RPMI8226 (cell line): ENCODE data around the gene AFAP1L2.

Source experiments
- DNase-seq: peaks from one replicate; pipeline ENCODE4 v3.0.0-alpha.2; 2015

Gene AFAP1L2

DNA sequence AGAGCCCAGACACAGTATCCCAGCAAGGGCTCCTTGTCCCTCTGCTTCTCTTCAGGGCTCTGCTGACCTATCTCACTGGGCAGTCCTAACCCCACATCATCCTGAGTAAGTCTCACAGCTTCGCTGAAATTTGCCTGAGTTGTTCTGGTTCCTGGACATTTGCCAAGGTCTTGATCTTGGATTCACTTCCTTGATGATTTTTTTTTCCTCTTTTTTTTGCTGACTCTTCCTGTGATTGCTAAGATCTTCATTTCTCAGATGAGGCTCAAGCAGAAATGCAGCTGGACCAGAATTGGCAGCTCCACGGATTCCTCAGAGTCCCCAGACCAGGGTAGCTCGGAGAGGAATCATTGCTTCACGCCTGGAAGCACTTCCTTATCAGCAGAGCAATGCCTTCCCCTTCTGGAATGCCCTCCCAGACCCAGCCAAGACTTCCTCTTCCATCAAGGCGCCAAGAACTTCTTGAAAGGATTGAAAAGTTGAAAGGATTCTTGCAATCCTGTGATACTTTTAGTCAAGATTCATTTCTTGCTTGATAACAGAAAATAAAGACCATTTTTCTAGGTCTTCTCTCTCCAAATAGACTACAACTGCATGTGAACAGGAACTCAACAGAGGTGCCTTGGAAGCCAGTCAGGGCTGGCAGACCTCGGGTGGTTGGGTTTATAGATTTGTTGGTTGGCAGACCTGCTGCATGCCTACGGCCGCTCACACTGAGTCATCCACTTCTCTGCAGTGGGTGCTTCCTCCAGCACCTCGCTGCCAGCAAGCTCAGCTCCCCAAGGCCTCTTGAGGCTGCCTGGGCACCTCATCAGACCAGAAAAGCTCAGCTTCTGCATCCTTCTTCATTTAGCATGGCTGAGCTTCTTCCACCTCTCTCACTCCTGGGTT lies 8.8 kb upstream of the AFAP1L2 start:
- DNase-seq, result peak; percentile 50

DNA sequence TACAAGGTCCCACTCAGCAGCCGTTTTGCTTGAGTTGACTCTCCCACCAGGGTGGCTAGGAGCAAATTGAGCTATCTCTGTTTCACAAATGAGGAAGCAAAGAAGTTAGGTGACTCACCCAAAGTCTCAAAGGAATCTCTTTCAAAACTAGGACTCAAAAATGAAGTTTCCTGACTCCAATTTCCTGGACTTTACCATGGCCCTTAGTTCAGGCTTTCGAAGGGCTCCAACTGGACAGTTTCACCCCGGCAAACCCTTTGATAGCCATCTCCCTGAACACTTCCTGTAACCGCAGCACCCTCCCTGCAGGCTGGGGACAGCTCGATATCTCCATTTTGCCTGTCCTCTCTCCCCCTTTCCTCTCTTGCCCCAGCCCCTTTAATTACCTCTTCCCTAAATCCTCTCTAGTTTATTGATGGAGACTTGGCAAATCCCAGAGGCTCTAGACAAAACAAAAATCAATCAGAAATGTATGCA lies 4.7 kb upstream of the AFAP1L2 start:
- DNase-seq, result no peak

DNA sequence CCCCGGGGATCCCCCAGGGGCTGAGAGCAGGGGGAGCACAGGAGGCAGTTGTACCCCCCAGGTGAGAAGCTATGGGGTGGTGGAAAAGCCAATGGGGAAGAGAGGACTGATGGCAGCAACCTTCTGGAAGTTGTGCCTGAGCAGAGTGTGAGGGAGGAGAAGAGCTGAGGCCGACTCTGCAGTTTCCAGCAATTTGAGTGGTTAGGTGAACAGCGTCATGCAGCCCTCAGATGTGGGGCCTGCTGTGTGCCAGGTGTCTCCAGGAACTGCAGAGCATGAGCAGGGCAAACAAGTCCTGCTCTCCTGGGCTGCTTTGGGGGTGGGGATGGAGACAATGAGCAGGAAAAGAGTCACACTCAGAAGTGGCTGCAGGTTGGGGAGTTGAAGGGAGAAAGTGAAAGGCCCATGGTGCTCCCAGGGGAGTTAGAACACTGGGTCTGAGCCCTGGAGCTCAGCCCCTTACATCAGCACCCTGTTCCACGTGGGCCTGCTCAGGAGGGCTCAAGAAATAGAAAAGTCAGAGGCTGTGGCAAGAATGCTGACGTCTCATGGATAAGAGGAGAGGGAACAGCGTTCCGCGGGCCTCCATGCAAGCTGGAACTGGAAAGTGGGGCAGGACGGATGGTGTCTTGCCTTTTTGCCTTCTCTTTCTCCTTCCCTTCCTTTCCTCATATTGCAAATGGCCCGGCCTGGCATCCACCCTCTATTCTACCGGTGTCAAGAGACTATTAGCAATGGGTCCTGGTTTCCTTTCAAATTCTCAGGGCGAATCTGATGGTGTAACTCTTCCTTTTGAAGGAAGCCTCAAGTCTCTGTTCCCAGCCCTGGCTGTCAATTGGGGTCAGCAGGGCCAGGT lies 4.0 kb upstream of the AFAP1L2 start:
- peak; percentile 38 for DNase-seq

DNA sequence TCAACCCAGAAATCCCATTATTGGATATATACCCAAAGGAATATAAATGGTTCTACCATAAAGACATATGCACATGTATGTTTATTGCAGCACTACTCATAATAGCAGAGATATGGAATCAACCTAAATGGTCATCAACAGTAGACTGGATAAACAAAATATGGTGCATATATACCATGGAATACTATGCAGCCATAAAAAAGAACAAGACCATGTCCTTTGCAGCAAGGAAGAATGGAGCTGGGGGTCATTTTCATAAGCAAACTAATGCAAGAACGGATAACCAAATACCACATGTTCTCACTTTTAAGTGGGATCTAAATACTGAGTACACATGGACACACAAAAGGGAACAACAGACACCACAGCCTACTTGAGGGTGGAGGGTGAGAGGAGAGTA lies 2.2 kb upstream of the AFAP1L2 start:
- no peak for DNase-seq

DNA sequence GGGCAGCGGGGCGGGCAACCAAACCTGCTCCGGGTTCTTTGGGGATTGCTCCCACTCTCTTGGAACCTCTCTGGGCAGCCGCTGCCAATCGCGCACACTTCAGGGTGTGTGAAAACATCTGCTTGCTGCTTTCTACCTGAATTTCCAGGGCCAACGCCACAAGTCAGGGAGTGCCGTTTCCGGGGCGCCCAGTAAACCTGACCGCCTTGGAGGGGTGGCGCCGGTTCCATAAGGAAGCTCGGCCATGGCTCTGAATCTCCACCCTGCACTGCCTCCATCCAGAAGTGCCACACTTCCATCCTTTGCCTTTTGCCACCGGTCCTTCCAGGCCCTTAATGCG lies 679 bp upstream of the AFAP1L2 start:
- DNase-seq, result no peak

DNA sequence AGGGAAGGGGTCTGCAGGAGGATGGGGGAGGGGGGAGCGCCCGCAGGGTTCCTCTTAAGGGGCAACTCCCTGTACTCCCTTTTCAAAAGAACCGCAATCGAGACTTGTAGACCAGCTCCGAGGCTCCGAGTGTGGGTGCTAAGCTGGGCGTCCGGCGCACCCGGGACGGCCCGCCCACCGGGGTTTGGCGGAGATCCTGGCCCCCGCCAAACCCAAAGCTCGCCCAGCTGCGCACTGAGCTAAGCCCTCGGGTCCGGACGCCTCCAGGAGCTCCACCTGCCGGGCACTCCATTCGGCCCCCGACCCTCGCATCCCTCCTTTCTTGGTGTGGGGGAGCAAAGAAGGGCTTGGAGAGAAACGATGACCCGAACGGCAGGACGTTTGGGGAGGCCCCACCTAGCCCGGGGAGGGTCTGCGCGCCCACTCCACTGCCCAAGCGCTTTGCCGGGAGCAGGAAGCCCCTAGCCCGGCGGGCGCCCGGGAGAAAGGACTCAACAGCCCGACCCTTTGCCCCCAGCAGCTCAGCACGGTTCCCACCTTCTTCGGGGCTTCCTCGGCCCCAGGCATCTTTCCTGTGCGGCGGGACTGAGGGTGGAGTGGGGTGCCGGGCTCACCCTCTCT lies 651 bp downstream of the AFAP1L2 start:
- DNase-seq, result peak; percentile 41

DNA sequence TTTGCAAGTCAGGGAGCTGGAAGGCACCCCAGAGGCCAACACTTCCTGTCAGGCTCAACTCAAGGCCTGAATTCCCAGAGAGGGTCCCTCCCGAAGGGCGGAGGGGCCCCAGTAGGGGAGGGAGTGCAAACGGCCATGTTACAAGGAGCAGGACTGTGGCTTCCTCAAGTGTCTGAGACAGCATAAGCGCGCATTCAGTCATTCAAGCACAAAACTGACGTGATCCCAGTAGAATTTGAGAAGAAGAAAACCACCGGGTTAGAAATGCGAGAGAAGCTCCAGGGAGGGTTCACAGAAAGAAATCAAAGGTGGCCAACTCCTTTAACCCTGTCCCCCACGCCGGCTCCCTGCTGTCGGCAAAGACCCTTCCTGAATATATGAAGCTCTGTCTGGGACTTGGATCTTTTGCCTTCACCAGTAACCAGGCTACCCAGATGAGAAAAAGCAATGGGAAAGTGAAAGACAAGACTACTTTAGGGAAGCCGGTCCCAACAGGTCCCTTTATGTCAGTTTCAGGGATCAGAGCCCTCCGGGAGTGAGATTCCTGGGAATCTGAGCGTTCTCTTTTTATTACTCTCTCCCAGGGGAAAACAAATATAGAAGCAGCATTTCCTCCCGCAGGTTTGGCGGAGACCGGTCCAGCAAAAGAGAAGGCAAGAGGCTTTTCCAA lies 1.3 kb downstream of the AFAP1L2 start:
- no peak for DNase-seq

DNA sequence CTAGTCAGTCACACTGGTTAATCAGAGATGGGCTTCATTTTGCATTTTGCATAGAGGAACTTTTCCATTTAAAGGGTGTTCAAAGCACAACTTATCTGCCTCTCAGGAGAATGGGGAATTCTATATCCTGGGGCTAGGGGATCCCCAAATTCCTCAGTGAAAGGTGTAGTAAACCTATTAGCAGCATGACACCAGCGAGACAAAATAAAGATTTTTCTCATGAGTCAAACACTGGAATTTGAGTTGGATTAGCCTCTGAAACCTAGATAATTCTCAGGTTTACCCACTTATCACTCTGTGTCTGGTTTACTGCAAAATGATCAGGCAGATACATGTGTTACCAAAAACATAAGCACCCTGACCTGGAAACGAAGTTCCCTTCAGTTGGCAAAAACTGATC lies 2.1 kb downstream of the AFAP1L2 start:
- DNase-seq, result no peak

DNA sequence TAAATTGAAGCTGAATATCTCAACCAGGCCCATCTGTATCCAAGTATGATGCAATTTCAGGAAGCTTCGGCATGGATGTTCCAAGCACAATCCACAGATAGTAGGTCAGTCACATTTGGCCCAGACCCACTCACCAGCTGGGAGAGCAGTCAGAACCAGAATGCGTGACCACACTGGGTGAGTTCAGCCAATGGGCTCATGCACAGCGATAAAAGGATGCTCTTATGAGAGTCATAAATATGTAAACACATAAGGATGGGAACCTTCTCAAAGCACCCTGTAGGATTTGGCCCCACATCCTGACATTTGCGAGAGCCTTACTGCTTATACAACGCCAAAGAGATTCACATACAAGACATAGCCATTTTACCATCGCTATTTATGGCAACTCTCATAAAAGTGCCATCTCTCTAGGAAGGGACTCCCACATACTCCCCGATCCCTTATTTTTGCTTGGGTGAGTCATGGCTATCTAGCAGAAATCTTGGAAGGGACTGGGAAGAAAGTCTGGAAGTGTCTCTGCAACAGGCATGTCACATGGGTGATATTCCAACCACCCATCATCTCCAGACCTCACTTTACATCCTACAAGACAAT lies 3.0 kb downstream of the AFAP1L2 start:
- no peak for DNase-seq

DNA sequence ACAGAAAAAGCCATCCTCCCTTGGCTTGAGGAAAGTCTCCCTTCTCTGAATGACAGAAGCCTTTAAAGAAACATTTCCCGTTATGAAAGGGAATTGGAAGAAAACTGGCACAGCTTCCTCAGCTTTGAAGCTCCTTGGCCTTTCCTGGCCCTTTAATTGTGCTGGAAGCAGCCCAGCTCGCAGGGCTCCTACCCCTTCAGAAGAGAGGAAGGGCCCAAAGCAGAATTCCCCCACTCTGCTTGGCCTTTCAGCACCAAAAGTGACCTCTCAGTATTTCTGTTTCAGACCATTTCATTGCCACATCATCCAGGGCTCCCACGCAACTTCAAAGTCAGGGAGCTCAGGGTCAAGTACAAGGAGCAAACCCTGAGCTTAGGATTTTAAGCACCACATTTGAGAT lies 4.2 kb downstream of the AFAP1L2 start:
- DNase-seq, result no peak

DNA sequence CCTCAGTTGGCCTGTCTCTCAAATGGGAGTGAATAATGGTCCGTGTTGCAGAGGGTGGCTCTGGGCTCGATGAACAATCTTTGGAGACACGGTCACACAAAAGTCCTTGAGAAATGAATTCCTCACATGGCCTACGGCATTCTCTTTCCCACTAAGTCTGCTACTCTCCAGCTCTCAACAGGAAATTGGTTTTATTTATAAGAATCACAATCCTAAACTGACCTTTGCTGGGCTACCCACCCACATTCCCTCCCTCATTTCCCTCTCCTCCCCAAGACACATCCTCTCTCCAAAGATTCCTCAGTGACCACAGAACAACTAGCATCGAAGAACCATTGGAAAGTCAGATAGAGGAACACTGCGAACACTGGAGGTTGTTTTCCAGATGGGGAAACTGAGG lies 4.7 kb downstream of the AFAP1L2 start:
- DNase-seq, result no peak

DNA sequence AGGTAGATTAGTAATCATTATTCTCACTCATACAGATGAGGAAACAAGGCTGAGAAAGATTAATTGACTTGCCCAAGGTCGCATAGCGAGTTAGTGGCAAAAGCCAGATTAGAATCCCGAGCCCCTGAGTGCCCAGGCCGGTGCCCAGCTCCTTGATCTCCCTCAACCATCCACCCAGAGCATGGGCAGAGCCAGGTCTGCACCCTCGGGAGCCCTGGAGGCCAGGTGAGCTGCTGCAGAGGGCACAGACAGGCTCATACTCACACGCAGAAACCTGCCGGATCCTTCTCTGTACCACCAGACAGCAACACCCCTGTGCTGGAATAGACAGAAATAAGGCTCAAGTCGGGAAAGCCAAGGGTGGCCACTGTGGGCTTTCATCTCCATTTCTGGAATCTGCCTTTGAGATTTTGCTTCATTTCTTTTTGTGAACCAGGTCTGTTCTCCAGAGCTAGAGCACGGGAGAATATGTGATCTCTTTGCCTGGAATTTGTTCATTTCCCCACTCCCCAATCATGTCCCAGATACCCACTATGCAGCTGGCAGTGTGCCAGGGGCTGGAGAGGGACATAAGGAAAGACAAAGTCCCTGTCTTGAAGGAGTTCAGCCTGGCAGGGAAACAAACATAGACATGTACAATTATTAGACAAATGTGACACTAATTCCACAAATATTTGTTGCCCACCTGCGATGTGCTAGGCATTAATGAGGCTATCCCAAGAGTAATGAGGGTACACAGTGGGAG lies 5.5 kb downstream of the AFAP1L2 start:
- no peak for DNase-seq

DNA sequence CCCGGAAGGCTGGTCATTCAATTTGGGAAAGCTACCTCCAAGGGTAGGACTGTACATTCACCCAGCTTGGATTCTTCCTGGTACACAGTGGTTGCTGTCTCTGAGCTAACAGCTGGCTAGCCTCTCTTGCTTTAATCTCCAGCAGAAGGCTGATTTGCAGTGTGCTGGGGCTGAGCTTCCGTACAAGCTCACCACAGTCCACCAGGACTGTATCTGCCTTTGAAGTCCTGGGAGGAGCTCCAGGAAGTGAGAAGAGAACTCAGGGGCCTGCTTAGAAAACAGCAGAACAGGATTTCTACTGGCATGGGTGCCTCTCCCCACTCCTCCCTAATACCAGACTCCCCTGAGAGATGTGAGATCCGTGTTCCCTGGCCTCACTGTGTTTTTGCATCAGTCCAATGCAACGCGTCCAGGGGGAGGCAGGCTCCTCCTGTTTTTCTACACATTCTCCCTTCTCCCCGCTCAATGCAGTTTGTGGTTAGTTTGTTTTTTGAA lies 6.6 kb downstream of the AFAP1L2 start:
- DNase-seq, result no peak

DNA sequence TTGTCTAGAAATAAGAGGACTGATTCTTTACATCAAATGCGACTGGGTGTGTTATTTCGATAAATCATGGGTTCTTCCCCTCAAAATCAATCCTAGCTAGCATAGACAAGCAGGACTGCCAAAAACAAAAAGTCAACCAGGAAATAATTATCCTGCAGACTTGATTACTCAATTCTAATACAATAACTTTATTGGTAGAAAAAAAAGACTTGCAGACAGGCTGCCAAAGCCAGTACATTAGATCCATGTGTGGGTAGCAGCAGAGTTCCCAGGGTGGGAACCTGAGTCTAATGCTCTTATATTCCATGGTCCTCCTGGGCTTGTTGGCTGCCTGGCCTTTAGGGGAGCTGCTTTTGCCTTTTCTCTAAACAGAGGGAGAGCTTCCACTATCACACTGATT lies 7.8 kb downstream of the AFAP1L2 start:
- no peak for DNase-seq

DNA sequence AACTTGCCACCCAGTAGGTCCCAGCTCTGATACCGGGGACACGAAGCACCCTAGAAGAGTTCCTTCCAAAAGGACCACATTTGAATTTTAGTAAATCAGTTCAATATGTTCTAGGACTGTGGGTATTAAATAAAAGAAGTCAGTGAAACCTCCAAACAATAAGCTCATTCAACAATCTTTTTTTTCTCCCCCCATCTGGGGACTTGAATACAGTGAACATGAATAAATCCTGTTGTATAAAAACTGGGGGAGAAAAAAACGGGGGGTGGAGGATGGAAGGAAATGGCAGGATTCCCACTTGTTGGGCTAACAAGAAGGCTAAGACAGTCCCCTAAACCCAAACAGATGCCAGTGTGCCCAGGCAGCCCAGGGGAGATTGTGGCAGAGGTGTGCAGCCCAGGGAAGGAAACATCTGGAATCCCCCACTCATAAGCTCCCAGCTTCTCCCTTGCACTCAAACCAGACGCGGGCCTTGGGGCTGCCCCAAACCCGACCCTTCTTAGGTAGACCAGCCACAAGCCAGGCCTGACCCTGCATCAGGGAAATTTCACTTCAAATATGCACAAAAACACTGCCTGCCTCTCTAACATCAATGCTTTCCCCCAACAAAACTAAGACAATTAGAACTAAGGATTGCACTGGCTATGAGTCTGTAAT lies 8.8 kb downstream of the AFAP1L2 start:
- no peak for DNase-seq

DNA sequence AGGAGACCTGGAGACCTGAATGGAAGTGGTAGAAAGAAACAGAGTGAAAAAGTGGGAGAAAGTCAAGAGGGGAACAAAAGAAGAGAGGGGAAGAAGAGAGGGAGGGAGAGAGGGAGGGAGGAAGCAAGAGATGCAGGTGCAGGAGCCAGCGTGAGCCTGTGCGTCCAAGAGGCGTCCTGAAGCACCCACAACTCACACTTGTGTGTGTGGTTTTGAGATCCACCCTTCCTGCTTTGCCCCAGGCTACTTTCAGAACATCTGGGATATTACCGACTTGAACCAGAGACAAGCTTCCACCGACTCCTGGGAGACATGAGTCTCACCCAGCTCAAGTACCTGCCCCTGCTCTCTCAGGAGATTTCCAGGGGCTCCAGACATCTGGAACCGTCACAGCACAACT lies 9.8 kb downstream of the AFAP1L2 start:
- peak; percentile 32 for DNase-seq

DNA sequence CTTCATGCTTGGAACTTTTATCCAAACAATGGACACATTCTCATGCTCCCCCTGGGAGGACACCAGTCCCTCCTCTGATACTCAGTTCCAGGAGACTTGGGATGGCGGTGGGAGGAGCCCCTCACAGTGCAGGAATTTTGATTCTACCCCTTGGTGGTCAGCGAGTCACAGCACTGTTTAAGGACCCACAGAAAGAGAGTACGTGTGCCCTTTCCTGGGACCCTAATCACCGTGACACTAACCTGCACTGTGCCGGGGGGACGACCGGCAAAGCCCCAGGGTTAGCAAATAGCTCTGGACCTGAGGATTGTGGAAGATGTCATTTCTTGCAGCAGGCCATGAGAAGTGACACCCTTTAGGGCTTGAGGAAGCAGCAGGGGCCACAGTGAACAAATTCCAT lies 10.4 kb downstream of the AFAP1L2 start:
- no peak for DNase-seq

DNA sequence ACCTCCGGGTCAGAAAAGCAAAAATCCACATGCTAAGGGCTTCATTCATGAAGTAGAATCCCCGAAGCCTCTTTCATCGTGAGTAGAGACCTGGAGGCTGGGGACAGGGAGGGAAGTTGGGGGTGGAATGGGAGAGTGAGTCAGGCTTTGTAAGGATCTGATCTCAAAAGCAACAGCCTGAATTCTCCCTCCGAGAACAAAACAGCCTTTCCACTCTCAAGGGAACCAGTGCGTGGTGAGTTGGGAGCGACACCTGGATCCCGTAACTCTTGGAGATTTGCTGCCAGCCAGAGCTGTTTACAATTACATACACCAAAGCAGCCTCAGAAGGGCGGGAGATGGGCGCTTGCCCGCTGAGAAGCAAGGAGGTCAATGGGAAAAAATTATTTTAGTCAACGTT lies 10.8 kb downstream of the AFAP1L2 start:
- no peak for DNase-seq

DNA sequence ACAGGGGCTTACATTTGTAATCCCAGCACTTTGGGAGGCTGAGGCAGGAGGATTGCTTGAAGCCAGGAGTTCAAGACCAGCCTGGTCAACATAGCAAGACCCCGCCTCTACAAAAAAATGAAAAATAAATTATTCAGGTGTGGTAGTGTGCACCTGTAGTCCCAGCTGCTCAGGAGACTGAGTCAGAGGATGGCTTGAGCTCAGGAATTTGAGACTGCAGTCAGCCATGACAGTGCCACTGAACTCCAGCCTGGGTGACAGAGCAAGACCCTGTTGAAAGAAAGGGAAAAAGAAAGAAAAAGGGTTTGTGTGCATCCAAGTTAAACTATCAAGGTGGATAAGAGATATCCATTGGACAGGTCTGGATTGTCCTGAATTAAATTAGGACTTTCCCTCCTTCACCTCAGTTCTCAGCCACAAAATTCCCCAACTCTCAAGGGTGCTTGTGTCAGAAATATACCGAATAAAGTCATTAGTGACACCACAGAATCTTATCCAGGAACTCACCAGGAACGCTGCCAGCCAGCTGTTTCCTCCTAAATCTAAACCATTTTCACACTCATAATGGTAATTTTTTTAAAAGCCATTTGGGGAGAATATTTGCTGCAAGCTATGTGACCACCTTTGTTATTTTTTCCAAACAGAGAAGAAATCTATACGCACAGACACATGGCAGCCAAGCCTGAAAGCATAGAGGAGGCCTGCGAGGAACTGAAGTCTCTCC lies 12.0 kb downstream of the AFAP1L2 start:
- no peak for DNase-seq

DNA sequence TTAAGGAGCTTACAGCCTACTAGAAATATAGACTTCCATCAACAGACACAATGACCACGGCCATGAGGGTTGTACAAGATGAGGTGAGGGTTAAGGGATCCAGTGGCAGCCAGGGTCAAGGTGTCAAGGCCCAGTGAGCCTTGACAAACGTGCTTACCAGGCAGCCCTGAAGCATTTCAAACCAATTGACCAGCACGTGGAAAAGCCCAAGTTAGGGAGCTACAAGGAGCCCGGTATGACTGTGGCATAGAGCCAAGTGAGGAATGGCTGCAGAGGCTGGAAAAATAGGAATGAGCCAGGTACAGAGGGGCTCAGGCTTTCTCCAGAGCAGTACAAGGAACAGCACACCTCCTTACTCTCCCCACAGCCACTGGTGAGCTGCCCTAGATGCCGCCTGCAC lies 12.7 kb downstream of the AFAP1L2 start:
- DNase-seq, result no peak
